Retinal pigment epithelial cell (primary cell): ENCODE measurements around the gene KRT13.

Experiments
- DNase-seq: peaks from one replicate; pipeline ENCODE4 v3.0.0-alpha.2; 2010; ENCODE audit warnings: low read depth
- H3K4me3 ChIP-seq: 2 replicates; pipeline ENCODE4 v1.5.1; 2011; ENCODE audit warnings: mild to moderate bottlenecking, low read length, control low read depth, moderate library complexity
- CTCF ChIP-seq: conservative IDR thresholded peaks from 2 replicates; pipeline ENCODE4 v1.5.1; 2011; ENCODE audit warnings: low read depth, low read length, control low read depth, inconsistent platforms

KRT13 gene

GRCh38 chr17:41456204-41456603 lies 49.2 kb downstream of the KRT13 start:
- TF ChIP-seq CTCF, result peak; percentile 6
- DNase-seq, result no peak
- H3K4me3 ChIP-seq, result no peak overlapping the region

- H3K4me3 ChIP-seq, result no peak overlapping the region
- no peak for DNase-seq
- no peak for TF ChIP-seq CTCF
These were observed 50.2 kb downstream of the KRT13 start for GRCh38 chr17:41455236-41455635.

GRCh38 chr17:41453066-41453465 lies 52.3 kb downstream of the KRT13 start:
- no peak overlapping the region for H3K4me3 ChIP-seq
- DNase-seq, result no peak
- no peak for TF ChIP-seq CTCF

GRCh38 chr17:41452281-41452680 lies 53.1 kb downstream of the KRT13 start:
- TF ChIP-seq CTCF, result no peak
- DNase-seq, result no peak
- H3K4me3 ChIP-seq, result no peak overlapping the region

GRCh38 chr17:41451154-41451728 lies 54.2 kb downstream of the KRT13 start:
- no peak overlapping the region for H3K4me3 ChIP-seq
- TF ChIP-seq CTCF, result no peak
- DNase-seq, result no peak
